GM12864 (cell line): ENCODE measurements around the gene CHCHD6.

ENCODE experiments used
- DNase-seq: peaks from one replicate; pipeline ENCODE4 v3.0.0-alpha.2; 2011; ENCODE audit warnings: low read depth
- H3K4me3 ChIP-seq: 2 replicates; pipeline ENCODE4 v1.5.1; 2011; ENCODE audit warnings: mild to moderate bottlenecking, low read depth, low read length, control low read depth
- CTCF ChIP-seq: IDR thresholded peaks from 2 replicates; pipeline ENCODE4 v1.5.1; 2011; ENCODE audit warnings: low read depth, mild to moderate bottlenecking, moderate library complexity, low read length, control low read depth, inconsistent platforms; ENCODE audit errors: missing control alignments

Gene CHCHD6

DNA sequence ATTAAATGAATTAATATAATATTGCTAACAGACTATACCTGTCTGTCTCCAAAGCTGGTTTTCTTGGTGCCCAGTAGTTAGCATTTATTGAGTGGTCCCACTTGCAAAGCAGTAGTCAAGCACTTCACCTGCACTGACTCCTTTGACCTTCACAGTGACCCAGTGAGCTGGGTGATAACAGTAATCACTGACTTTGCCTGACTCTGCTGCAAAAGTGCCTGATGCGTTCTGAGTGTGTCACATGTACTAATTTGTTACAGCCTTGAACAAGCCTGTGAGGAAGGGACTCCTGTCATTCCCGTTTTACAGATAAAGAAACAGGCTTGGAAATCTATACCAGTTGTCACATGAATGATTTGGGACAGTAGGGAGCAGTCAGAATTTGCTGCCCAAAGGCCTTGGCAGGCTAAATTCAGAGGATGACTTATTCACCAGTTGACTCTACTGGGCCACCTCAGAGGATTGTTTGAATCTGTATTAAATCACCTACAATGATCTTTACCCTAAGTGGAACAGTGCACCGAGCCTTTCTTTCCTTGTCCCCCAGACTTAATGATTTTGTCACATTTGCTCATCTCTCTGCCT is 162.2 kb downstream of the CHCHD6 start:
- no peak for TF ChIP-seq CTCF
- DNase-seq = no peak
- H3K4me3 ChIP-seq = no peak overlapping the region

DNA sequence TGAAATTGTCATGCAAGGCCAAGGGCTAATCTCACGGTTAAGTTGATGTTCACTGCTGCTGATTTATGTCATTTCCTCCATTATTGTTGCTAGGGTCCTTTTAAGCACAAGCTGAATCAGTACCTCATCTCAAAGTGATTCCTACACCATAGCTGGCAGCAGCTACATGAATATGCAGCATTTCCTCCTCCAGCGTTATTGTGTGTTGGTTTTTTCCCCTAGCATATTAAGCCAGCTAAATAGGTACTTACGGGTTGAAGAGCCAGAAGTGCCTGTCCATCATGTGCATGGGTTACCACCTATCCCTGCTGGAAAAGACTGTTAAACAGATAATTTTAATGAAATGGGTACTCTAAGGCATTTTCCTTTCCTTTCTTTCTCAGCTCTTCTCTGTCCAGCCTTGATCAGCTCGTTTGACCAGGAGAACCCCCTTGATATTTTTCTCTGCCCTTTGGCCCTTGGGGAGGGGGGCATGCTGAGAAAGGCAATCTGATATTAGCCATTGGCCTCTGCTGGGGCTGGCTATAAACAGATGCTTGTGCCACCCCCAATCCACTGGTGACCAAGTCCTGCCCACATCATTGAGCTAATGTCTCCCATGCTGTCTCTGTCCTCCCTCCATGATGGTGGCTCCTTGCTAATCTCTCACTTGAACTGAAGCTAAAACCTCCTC is 163.3 kb downstream of the CHCHD6 start:
- no peak for TF ChIP-seq CTCF
- DNase-seq = no peak
- no peak overlapping the region for H3K4me3 ChIP-seq

- no peak for TF ChIP-seq CTCF
- no peak overlapping the region for H3K4me3 ChIP-seq
- DNase-seq = no peak
Measured at GRCh38 chr3:126867863-126868200, 163.8 kb downstream of the CHCHD6 start.

- TF ChIP-seq CTCF = no peak
- no peak overlapping the region for H3K4me3 ChIP-seq
- no peak for DNase-seq
Measured at GRCh38 chr3:126870608-126871210, 166.7 kb downstream of the CHCHD6 start.

DNA sequence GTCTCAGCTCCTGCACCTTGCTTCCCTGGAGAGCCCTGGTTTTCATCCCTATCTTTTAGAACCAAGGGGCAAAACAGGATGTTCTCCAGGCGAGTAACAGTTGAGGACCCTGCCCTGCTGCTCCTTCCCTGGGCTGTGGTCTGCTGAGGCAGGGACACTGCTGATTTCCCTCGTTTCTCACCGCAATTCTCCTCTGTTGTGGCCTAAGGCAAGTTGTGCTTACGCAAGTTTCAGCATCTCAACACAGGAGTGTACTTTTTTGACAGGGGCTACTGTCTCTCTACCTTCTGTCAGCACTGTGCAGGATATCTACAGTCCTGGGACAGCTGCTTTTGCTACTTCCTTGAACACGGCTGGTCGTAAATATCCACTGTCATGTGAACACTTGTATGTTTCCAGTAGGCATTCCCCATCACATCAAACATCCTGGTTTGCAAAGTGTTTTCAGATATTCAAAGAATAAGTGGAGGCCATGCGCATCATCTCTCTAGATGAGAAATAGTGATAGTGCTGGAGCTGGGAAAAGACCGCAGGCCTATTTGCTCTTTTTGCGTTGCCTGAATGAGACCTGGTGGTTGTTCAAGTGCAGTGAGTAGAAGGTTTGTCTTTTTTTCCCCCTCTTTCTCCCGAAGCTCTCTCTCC is 168.8 kb downstream of the CHCHD6 start:
- no peak for TF ChIP-seq CTCF
- no peak overlapping the region for H3K4me3 ChIP-seq
- no peak for DNase-seq

- DNase-seq = no peak
- no peak for TF ChIP-seq CTCF
- H3K4me3 ChIP-seq = no peak overlapping the region
Measured at GRCh38 chr3:126873416-126873815, 169.4 kb downstream of the CHCHD6 start.
